ENCODE measurements around the gene FAM114A1.
"Not testable (repeated sequence)": the region's sequence is repeated elsewhere in the genome, so short reads cannot be mapped to it uniquely, and the experiment has no call there.

Gene FAM114A1

GRCh38 chr4:38940476-38940875 is 72.9 kb downstream of the FAM114A1 start:
- no peak for DNase-seq

DNA sequence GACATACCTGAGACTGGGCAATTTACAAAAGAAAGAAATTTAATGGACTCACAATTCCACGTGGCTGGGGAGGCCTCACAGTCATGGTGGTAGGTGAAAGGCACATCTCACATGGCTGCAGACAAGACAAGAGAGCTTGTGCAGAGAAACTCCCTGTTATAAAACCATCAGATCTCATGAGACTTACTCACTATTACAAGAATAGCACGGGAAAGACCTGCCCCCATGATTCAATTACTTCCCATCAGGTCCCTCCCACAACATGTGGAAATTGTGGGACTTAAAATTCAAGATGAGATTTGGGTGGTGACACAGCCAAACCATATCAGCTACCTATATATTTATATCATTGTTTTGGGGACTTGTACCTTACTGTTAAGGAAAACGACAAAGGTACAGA is 74.3 kb downstream of the FAM114A1 start:
- not testable (repeated sequence) for DNase-seq

GRCh38 chr4:38943343-38943742 is 75.7 kb downstream of the FAM114A1 start:
- DNase-seq, result no peak

- DNase-seq, result no peak
These were observed 76.8 kb downstream of the FAM114A1 start for GRCh38 chr4:38944440-38944839.

GRCh38 chr4:38946919-38947318 is 79.3 kb downstream of the FAM114A1 start:
- no peak for DNase-seq

DNA sequence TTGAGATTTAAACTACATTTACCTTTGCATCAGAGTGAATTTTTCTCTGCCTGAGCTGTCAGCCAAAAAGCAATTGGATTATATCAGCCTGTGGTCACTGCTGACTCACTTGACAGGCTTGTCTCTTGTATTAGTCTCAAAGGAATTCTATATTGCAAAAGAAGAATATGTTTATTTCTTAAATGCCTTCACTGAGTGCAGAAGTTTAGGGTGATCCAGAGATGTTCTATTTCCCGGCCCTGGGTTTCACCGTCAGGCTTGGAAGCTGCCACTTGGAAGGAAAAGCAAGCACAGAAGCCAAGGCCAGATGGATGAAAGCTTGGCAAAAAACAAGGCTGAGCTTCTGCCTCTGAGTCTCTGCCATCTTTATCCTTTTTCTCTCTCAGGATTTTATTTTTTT is 80.9 kb downstream of the FAM114A1 start:
- no peak for DNase-seq

DNA sequence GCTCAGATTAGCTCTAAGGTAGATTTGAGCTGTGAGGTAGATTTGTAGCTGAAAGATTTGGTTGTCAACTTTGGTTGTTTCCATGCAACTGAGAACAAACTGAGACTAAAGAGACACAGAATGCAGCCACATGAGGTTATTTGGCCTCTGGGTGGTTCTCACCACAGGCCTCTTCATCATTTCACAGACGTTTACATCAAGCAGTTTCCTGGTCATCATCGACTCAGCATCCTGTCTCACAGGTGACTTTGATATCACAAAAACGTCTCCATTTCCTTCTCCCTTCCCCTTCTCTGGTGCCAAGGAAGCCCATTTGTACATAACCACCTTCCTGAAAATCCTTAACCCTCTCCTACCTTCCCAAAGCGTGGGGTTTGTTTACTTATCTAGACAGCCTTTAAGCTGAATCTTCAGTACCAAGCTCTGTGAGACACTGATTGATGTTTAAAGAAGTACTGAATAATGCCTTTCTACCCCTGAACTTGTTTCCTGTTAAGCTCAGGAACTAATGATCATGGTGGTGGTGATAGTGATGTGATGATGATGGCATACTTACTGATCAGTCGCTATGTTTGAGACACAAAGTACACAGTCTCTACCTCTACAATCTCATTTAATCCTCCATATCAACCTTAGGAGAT is 81.9 kb downstream of the FAM114A1 start:
- no peak for DNase-seq

DNA sequence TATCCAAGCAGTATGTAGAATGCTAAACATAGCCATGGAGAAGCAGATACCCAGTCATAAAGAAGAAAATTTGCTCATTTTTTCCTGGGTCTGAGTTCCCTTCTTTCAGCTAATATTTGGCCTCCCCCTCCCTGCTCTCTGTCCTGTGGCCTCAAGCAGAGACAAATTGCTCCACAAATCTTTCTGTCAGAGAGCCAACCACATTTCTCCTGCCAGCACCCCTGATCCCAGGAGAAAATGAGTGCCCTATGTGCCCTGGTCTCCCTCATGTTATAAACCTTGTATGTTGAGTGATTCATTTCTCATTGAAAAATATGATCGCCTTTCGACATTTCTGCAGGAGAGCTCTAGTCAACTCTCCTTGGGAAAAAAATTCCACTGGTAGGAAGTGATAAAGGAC is 82.6 kb downstream of the FAM114A1 start:
- no peak for DNase-seq

- DNase-seq, result no peak
These were observed 83.1 kb downstream of the FAM114A1 start for GRCh38 chr4:38950734-38951133.

DNA sequence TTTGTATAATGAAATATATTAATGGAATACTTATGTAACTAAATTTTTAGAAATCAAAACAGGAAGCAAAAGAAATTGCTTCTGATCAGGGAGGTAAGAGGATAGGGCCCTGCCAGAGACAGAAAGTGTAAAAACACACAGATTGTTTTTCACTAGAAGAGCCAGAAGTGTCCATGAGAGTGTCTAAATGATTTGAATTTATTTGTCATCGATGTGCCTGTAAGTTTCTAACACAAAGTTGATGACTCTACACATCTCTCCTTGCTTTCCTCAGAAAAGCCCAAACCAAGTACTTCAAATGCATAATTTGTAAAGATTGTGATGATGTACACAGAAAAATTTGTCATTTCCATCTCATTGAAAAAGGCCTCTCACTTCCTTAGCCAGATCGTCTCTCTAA is 84.0 kb downstream of the FAM114A1 start:
- no peak for DNase-seq

DNA sequence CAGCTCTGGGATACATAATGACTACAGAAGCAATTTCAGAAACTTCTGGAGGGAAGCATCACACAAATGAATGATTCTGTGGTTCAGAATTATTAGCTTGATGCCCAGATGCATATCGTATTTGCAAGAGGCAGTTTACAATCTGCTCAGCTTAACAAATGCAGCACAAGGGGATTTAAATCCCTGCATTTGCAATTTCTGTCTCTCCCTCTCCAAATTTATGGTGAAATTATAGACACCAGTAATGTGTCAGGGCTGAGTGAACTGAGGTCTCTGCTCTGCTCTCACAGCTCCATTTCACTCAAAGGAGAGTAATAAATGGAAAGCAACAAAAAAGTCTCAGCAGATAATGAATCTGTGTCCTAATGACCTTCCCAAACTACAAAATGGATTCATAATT is 84.4 kb downstream of the FAM114A1 start:
- no peak for DNase-seq

GRCh38 chr4:38954727-38955126 is 87.1 kb downstream of the FAM114A1 start:
- DNase-seq, result no peak

- no peak for DNase-seq
These were observed 88.4 kb downstream of the FAM114A1 start for GRCh38 chr4:38955957-38956356.

- no peak for DNase-seq
These were observed 89.7 kb downstream of the FAM114A1 start for GRCh38 chr4:38957261-38957815.

GRCh38 chr4:38957893-38958292 is 90.3 kb downstream of the FAM114A1 start:
- no peak for DNase-seq

- no peak for DNase-seq
These were observed 91.0 kb downstream of the FAM114A1 start for GRCh38 chr4:38958453-38959190.

DNA sequence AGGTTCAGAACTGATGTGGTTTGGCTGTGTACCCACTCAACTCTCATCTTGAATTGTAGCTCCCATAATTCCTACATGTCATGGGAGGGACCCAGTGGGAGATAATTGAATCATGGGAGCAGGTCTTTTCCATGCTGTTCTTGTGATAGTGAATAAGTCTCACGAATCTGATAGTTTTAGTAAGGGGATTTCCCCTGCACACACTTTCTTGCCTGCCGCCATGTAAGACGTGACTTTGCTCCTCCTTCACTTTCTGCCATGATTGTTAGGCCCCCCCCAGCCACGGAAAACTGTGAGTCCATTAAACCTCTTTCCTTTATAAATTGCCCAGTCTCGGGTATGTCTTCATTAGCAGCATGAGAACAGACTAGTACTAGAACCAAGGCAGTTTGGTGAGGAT is 91.6 kb downstream of the FAM114A1 start:
- DNase-seq, result not testable (repeated sequence)

GRCh38 chr4:38964942-38965775 is 97.6 kb downstream of the FAM114A1 start:
- no peak for DNase-seq

DNA sequence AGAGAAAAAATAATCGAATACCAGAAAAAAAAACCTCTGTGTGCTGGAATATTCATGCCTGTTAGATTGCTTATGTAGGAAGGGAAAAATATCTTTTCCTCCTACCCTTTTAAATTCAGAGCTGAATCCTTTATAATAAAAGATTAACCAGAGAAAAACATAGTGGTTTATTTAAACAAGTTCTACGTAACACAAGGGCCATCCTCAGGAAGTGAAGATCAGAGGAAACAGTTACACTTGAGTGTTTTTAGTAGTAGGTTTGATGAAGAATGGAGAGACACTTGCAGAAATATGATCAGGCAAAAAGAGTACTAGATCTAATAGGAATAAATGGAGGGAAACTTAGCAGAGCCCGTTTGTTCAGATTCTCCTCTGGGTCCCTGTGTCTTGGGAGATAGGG is 98.3 kb downstream of the FAM114A1 start:
- no peak for DNase-seq

GRCh38 chr4:38967260-38968095 is 99.9 kb downstream of the FAM114A1 start:
- no peak for DNase-seq

DNA sequence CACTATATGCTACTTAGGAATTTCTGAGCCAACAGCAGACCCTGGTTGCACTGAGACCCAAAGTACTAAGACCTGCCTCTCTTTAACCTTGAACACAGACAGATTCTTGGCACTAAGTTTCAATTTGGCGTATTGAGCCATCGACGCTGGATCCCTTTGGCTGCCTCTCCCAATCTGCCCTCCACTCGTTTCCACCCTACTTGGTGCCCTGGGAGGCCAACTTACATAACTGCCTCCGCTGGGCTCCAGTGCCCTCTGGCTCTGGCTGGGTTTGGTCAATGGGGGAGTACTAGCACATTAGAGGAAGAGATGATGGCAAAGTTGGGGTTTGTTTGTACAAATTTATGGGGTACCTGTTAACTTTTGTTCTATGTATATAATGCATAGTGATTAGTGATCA is 101.1 kb downstream of the FAM114A1 start:
- DNase-seq, result no peak

DNA sequence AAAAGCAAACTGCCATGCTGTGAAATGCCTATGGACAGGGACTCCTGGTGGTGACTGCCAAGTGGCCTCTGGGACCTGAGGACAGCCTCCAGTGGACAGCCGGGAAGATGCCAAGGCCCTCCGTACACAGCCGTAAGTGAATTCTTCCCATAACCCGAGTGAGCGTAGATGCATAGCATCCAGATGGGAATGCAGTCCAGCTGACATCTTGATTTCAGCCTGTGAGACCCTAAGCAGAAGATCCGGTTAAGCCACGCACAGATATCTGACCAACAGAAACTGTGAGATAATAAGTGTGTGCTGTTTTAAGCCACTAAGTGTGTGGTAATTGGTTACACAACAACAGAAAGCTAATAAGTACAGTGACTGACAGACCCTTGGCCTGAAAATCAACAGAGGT is 108.7 kb downstream of the FAM114A1 start:
- no peak for DNase-seq

GRCh38 chr4:38979081-38979480 is 111.5 kb downstream of the FAM114A1 start:
- no peak for DNase-seq

Data from stimulated activated naive CD4-positive, alpha-beta T cell treated with Interleukin-2 at 50 U/mL for 16 hours (primary cell).